Muscle layer of colon (tissue), 2 donors: ENCODE results near the gene KCNJ4.
"Not testable (repeated sequence)": the region's sequence is repeated elsewhere in the genome, so short reads cannot be mapped to it uniquely, and the experiment has no call there.

Experiments
- H3K27ac ChIP-seq: one replicate; pipeline ENCODE4 v1.7.0; 2013; ENCODE audit warnings: low read depth, mild to moderate bottlenecking, low read length, moderate library complexity
- H3K27me3 ChIP-seq, 2 donors: one replicate each; pipeline ENCODE4 v1.7.0; 2013; ENCODE audit warnings: low read length in 2 of 2, mild to moderate bottlenecking in 2 of 2; ENCODE audit not compliant: insufficient read depth in 2 of 2, control insufficient read depth in 1 of 2
- H3K36me3 ChIP-seq: one replicate; pipeline ENCODE4 v1.7.0; 2013; ENCODE audit warnings: mild to moderate bottlenecking, low read length; ENCODE audit not compliant: insufficient read depth
- H3K4me1 ChIP-seq: one replicate; pipeline ENCODE4 v1.7.0; 2013; ENCODE audit warnings: mild to moderate bottlenecking, low read length; ENCODE audit not compliant: insufficient read depth
- H3K4me3 ChIP-seq, 2 donors: one replicate each; pipeline ENCODE4 v1.7.0; 2013; ENCODE audit warnings: low read length in 2 of 2, low read depth in 1 of 2, mild to moderate bottlenecking in 1 of 2, moderate library complexity in 1 of 2
- H3K9ac ChIP-seq: one replicate; pipeline ENCODE4 v1.7.0; 2013; ENCODE audit warnings: low read length
- H3K9me3 ChIP-seq: one replicate; pipeline ENCODE4 v1.7.0; 2013; ENCODE audit warnings: mild to moderate bottlenecking, low read length
- donor health status: abdominal sarcoma.
- donor health status: Adenocarcinoma of cecum.

The KCNJ4 gene

GRCh38 chr22:38386918-38387317, 68.1 kb downstream of the KCNJ4 start:
- H3K9me3 ChIP-seq, H3K9ac ChIP-seq, H3K4me1 ChIP-seq, H3K27me3 ChIP-seq, H3K4me3 ChIP-seq, H3K27ac ChIP-seq, H3K36me3 ChIP-seq: not testable (repeated sequence)

DNA sequence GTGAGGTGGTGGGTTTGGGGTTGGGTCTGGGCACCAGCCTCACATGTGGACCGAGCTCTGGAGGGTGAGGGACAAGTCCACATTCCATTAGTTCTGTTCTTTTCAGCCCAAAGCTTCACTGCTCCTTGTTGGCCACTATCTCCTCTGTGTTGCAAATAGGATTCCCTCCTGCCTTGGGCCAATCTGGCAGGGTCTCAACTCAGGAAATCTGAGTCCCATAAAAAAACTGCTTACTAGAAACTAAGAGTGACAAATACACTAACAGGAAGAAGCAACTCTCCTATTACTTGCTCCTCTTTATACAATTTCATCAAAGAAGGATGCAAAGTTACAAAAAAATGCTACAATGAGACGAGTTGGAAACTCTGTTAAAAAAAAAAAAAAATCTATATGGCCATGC, 71.6 kb downstream of the KCNJ4 start:
- H3K27me3 ChIP-seq = no peaks in the 10 kb centered on the region
- H3K9me3 ChIP-seq = no peaks in the 10 kb centered on the region
- no peak overlapping the region for H3K9ac ChIP-seq
- H3K27ac ChIP-seq = no peak overlapping the region
- no peaks in the 10 kb centered on the region for H3K4me1 ChIP-seq
- no peaks in the 10 kb centered on the region for H3K36me3 ChIP-seq
- H3K4me3 ChIP-seq = no peak overlapping the region

GRCh38 chr22:38381371-38381770, 73.6 kb downstream of the KCNJ4 start:
- not testable (repeated sequence) for H3K9ac ChIP-seq, H3K4me1 ChIP-seq, H3K36me3 ChIP-seq, H3K9me3 ChIP-seq, H3K27me3 ChIP-seq, H3K27ac ChIP-seq, H3K4me3 ChIP-seq
